ENCODE measurements around the gene PEAK1. TPM values are rescaled to one million over a fixed set of nuclear protein-coding genes. Genes with fewer than 3 reads are reported as not detected.
A peak's percentile ranks its signal among the peaks of the same experiment; 100 is the strongest.

Gene PEAK1
- total RNA-seq, 1 experiment from 2014 or later, result 18.4 TPM

DNA sequence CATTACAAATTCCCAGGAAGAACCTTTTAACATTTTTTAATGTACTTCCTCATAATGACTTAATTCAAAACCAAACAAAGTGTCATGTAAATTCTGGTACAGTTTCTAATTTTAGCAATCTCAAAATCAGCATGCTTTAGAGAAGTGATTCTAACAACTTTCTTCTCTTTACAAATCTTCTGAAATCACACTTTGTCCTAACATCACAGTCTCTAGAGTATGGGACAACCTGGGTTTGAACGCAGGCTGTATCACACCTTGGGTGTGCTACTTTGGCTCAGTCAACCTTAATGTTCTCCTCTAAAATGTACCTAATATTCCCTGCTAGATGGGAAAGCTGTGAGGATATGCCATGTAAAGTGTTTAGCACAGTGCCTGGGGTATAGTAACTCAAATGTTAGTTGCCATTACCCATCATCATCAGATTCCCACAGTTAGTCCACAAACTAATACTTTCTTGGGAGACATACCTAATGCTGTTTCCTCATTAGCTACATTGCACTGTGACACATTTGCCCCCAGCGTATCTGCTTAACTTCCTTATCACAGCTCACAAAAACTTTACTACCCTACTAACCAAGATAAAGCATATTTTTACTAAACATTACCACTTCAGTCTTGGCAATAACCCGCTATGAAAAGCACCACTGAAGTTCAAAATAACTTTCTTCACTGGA lies 352.1 kb downstream of the PEAK1 start:
- H3K27ac Mint-ChIP-seq (ENCODE audit: unreplicated experiment), result peak overlapping the region; percentile 80
- Histone ChIP-seq H3K4me3 (ENCODE audit: low read depth, low read length) (peak overlapping the region; percentile 13), H3K4me1 (peaks cover 47% of the 10 kb centered on the region), H3K9me3 (no peaks in the 10 kb centered on the region), H3K36me3 (ENCODE audit: control insufficient read depth, insufficient read depth, low read length) (no peaks in the 10 kb centered on the region; the same call in 1 of the 2 replicates), H3K27me3 (replicated peaks; ENCODE audit: control insufficient read depth, insufficient read depth, low read length) (no peaks in the 10 kb centered on the region)
- H3K4me3 Mint-ChIP-seq (ENCODE audit: unreplicated experiment), result peak overlapping the region; percentile 64
- ChIA-PET POLR2A (no interaction called here), CTCF (interaction anchor here (0.7 kb wide), 1 partner anchor 34 kb away, joined by 3 read pairs; no protein-coding TSS in a partner anchor)
- peaks cover 17% of the 10 kb centered on the region for H3K36me3 Mint-ChIP-seq (ENCODE audit: insufficient read depth, unreplicated experiment)
- H3K9me3 Mint-ChIP-seq (ENCODE audit: unreplicated experiment), result no peaks in the 10 kb centered on the region
- no peak for DNase-seq
- TF ChIP-seq, protein P1, sequence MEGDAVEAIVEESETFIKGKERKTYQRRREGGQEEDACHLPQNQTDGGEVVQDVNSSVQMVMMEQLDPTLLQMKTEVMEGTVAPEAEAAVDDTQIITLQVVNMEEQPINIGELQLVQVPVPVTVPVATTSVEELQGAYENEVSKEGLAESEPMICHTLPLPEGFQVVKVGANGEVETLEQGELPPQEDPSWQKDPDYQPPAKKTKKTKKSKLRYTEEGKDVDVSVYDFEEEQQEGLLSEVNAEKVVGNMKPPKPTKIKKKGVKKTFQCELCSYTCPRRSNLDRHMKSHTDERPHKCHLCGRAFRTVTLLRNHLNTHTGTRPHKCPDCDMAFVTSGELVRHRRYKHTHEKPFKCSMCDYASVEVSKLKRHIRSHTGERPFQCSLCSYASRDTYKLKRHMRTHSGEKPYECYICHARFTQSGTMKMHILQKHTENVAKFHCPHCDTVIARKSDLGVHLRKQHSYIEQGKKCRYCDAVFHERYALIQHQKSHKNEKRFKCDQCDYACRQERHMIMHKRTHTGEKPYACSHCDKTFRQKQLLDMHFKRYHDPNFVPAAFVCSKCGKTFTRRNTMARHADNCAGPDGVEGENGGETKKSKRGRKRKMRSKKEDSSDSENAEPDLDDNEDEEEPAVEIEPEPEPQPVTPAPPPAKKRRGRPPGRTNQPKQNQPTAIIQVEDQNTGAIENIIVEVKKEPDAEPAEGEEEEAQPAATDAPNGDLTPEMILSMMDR (IDR thresholded peaks at IDR 0.05; ENCODE audit: insufficient read depth in 1 of 2, low read depth in 1 of 2, low read length in 1 of 2, severe bottlenecking in 1 of 2, unreplicated experiment in 1 of 2), result no peak
- peaks cover 55% of the 10 kb centered on the region for H3K4me1 Mint-ChIP-seq (ENCODE audit: low read depth, unreplicated experiment)
- intact Hi-C loops (cut with micrococcal nuclease; ENCODE audit: unreplicated experiment), result loop anchor here (1.0 kb wide), 2 partner anchors 11 to 34 kb away; no protein-coding TSS in a partner anchor
- BruUV-seq (replicated peaks), result no TSS peak
- no peaks in the 10 kb centered on the region for H3K27me3 Mint-ChIP-seq (ENCODE audit: insufficient read depth, unreplicated experiment)

DNA sequence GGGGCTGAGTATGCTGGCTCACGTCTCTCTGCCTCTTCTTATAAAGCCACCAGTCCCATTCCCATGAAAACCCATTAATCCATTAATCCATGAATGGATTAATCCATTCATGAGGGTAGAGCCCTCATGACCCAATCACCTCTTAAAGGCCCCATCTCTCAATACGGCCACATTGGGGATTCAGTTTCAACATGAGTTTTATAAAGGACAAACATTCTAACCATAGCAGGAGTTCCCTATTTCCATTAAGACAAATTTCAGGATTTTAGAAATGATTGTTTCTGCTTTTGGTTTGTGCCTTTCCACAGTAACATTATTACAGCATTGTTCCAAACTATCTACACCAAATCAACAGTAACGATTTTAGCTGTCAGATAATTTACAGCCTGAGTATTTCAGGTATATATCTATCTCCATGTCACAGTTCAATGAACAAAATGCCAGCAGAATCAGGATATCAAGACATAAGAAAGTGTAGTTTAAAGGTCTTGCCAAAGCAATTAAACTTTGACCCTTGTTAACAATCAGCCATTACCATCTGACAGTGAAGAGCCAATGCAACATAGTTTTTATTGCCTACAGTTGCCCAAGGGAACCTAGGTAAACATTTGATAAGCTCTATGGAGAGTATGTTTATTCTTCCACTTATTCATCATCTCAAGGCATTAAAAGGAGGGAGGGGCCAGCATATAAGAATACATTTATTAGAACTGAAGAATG lies 352.8 kb downstream of the PEAK1 start:
- peaks cover 47% of the 10 kb centered on the region for H3K4me1 ChIP-seq
- Mint-ChIP-seq H3K4me1 (ENCODE audit: low read depth, unreplicated experiment) (peaks cover 53% of the 10 kb centered on the region), H3K27me3 (ENCODE audit: insufficient read depth, unreplicated experiment) (no peaks in the 10 kb centered on the region), H3K27ac (ENCODE audit: unreplicated experiment) (peak overlapping the region; percentile 80), H3K36me3 (ENCODE audit: insufficient read depth, unreplicated experiment) (peaks cover 17% of the 10 kb centered on the region), H3K4me3 (ENCODE audit: unreplicated experiment) (peak overlapping the region; percentile 64), H3K9me3 (ENCODE audit: unreplicated experiment) (no peaks in the 10 kb centered on the region)
- BruUV-seq (replicated peaks), result no TSS peak
- ChIA-PET CTCF (interaction anchor here (0.7 kb wide), 1 partner anchor 35 kb away, joined by 3 read pairs; no protein-coding TSS in a partner anchor), POLR2A (no interaction called here)
- H3K9me3 ChIP-seq, result no peaks in the 10 kb centered on the region
- no peaks in the 10 kb centered on the region for H3K27me3 ChIP-seq (replicated peaks; ENCODE audit: control insufficient read depth, insufficient read depth, low read length)
- DNase-seq, result peak in 1 of 2 experiments; percentile 75
- TF ChIP-seq, protein P1 (IDR thresholded peaks at IDR 0.05; ENCODE audit: insufficient read depth in 1 of 2, low read depth in 1 of 2, low read length in 1 of 2, severe bottlenecking in 1 of 2, unreplicated experiment in 1 of 2), result no peak
- intact Hi-C loops (cut with micrococcal nuclease; ENCODE audit: unreplicated experiment), result loop anchor here (1.0 kb wide), 2 partner anchors 10 to 35 kb away; no protein-coding TSS in a partner anchor
- no peak overlapping the region for H3K4me3 ChIP-seq (ENCODE audit: low read depth, low read length)
- no peaks in the 10 kb centered on the region; the same call in 1 of the 2 replicates for H3K36me3 ChIP-seq (ENCODE audit: control insufficient read depth, insufficient read depth, low read length)

DNA sequence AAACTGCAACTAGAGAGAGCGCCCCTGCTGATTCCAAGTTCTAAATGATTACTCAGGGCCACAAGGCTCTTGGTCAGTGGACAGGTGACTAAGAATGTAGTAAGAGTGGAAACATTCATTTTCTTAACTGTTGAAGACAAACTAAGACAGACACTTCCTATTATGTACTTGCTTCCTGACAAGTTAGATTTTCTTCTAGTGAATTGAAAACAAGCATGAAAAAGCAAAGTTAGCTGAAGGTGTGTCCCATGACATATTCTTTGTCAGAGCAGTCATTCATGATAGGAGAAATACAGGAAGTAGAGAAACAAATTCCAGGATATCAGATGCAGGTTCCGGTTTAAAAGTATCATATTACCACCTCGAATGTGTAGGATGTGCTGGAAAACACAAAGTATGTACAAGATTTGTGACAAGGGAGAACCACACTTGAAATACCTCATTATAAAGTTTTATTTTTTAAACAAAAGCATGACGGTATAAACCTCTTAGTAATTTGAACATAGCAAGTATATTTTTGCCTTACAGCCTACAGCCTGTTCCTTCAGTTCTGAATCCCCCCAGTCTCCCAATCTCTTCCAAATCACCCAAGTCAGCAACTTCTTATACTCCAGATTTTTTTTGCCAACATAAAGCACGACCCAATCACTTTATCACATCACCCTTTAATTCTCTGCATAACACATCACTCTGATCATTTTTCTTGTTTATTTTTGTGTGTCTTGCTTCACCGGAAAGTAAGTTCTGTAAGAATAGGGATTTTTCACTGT lies 355.2 kb downstream of the PEAK1 start:
- POLR2A ChIA-PET, result no interaction called here
- H3K4me3 Mint-ChIP-seq (ENCODE audit: unreplicated experiment), result no peak overlapping the region
- no peaks in the 10 kb centered on the region for H3K9me3 Mint-ChIP-seq (ENCODE audit: unreplicated experiment)
- no peaks in the 10 kb centered on the region; the same call in 1 of the 2 replicates for H3K36me3 ChIP-seq (ENCODE audit: control insufficient read depth, insufficient read depth, low read length)
- DNase-seq, result no peak
- CTCF ChIA-PET, result interaction anchor here (0.7 kb wide), 1 partner anchor 42 kb away, joined by 3 read pairs; no protein-coding TSS in a partner anchor
- TF ChIP-seq, protein P1 (IDR thresholded peaks at IDR 0.05; ENCODE audit: insufficient read depth in 1 of 2, low read depth in 1 of 2, low read length in 1 of 2, severe bottlenecking in 1 of 2, unreplicated experiment in 1 of 2), result no peak
- peaks cover 40% of the 10 kb centered on the region for H3K4me1 Mint-ChIP-seq (ENCODE audit: low read depth, unreplicated experiment)
- peak overlapping the region; percentile 29 for H3K27ac Mint-ChIP-seq (ENCODE audit: unreplicated experiment)
- H3K4me1 ChIP-seq, result peaks cover 41% of the 10 kb centered on the region
- H3K27me3 Mint-ChIP-seq (ENCODE audit: insufficient read depth, unreplicated experiment), result no peaks in the 10 kb centered on the region
- intact Hi-C loops (cut with micrococcal nuclease; ENCODE audit: unreplicated experiment), result no loop called here
- H3K9me3 ChIP-seq, result no peaks in the 10 kb centered on the region
- no TSS peak for BruUV-seq (replicated peaks)
- peaks cover 17% of the 10 kb centered on the region for H3K36me3 Mint-ChIP-seq (ENCODE audit: insufficient read depth, unreplicated experiment)
- no peaks in the 10 kb centered on the region for H3K27me3 ChIP-seq (replicated peaks; ENCODE audit: control insufficient read depth, insufficient read depth, low read length)
- H3K4me3 ChIP-seq (ENCODE audit: low read depth, low read length), result no peak overlapping the region
